SK-N-SH (cell line): ENCODE results near the gene SPATA13. TPM values are rescaled to one million over a fixed set of nuclear protein-coding genes. Genes with fewer than 3 reads are reported as not detected.

Experiments used
- CTCF ChIA-PET: fragments of 300-600, 350-600 bp; formaldehyde crosslinking; extraction: SDS; loops from one replicate; lab custom pipeline; 2021; lab: Yijun Ruan, JAX
- POLR2A ChIA-PET: fragments of 350-600 bp; sonication (Branson Sonifier 250); formaldehyde crosslinking; extraction: SDS; loops from one replicate; lab custom pipeline; 2020; ENCODE audit warnings: antibody characterized with exemption, inconsistent platforms; lab: Yijun Ruan, JAX
- DNase-seq: peaks from one replicate; pipeline ENCODE4 v3.0.0; 2012
- H2AFZ ChIP-seq: fragments of 200-600 bp; sonication (generic); 2 replicates; pipeline ENCODE4 v1.8.1; 2016; ENCODE audit warnings: antibody characterized with exemption, mild to moderate bottlenecking, low read depth
- H3F3A ChIP-seq: fragments of 200-600 bp; sonication (generic); replicated peaks from 2 replicates; pipeline ENCODE3; 2016; ENCODE audit warnings: antibody characterized with exemption, mild to moderate bottlenecking; ENCODE audit not compliant: insufficient read depth
- H3K27ac ChIP-seq, 2 experiments: fragments of 200-500 bp in 1 of 2; fragments of 200-600 bp in 1 of 2; sonication (Bioruptor generic) in 1 of 2; sonication (generic), shearing (Covaris generic) in 1 of 2; 2 replicates each; pipeline versions ENCODE4 v1.5.1 to v1.6.1; 2014 to 2016; ENCODE audit warnings: low read depth in 2 of 2, inconsistent platforms in 1 of 2, low read length in 1 of 2, mild to moderate bottlenecking in 1 of 2, mixed read lengths in 1 of 2
- H3K27me3 ChIP-seq: fragments of 200-600 bp; sonication (generic), shearing (Covaris generic); 2 replicates; pipeline ENCODE4 v1.6.1; 2016; ENCODE audit warnings: mixed run types; ENCODE audit not compliant: insufficient read depth
- H3K36me3 ChIP-seq, 2 experiments: fragments of 200-500 bp in 1 of 2; fragments of 200-600 bp in 1 of 2; sonication (Bioruptor generic) in 1 of 2; sonication (generic) in 1 of 2; replicated peaks in 1 of 2; 2 replicates each; pipeline versions ENCODE3 to v1.5.1; 2014 to 2016; ENCODE audit warnings: low read length in 1 of 2, mild to moderate bottlenecking in 1 of 2; ENCODE audit not compliant: insufficient read depth in 2 of 2, control insufficient read depth in 1 of 2
- H3K4me1 ChIP-seq, 2 experiments: fragments of 200-500 bp in 1 of 2; fragments of 200-600 bp in 1 of 2; sonication (Bioruptor generic) in 1 of 2; sonication (generic), shearing (Covaris generic) in 1 of 2; 2 replicates each; pipeline versions ENCODE4 v1.5.1 to v1.6.1; 2014 to 2016; ENCODE audit warnings: low read depth in 1 of 2, low read length in 1 of 2, mixed run types in 1 of 2; ENCODE audit not compliant: insufficient read depth in 2 of 2, control insufficient read depth in 1 of 2
- H3K4me2 ChIP-seq: fragments of 200-600 bp; sonication (generic), shearing (Covaris generic); 2 replicates; pipeline ENCODE4 v1.6.1; 2017; ENCODE audit warnings: mixed run types
- H3K4me3 ChIP-seq, 2 experiments: fragments of 200-500 bp in 1 of 2; fragments of 200-600 bp in 1 of 2; sonication (Bioruptor generic) in 1 of 2; sonication (generic), shearing (Covaris generic) in 1 of 2; 2 replicates each; pipeline versions ENCODE4 v1.5.1 to v1.8.1; 2014 to 2016; ENCODE audit warnings: low read depth in 2 of 2, inconsistent platforms in 1 of 2, low read length in 1 of 2, mild to moderate bottlenecking in 1 of 2, mixed read lengths in 1 of 2, moderate library complexity in 1 of 2
- H3K79me2 ChIP-seq: fragments of 200-600 bp; sonication (generic); 2 replicates; pipeline ENCODE4 v1.8.1; 2017; ENCODE audit warnings: mild to moderate bottlenecking; ENCODE audit not compliant: insufficient read depth
- H3K9ac ChIP-seq: fragments of 200-600 bp; sonication (generic); 2 replicates; pipeline ENCODE4 v1.6.1; 2017; ENCODE audit warnings: mixed run types
- H3K9me2 ChIP-seq: fragments of 200-600 bp; sonication (generic); 2 replicates; pipeline ENCODE4 v1.6.1; 2017; ENCODE audit warnings: mixed run types
- H3K9me3 ChIP-seq: fragments of 200-600 bp; sonication (generic); 2 replicates; pipeline ENCODE4 v1.6.1; 2017; ENCODE audit warnings: mixed run types, mild to moderate bottlenecking, moderate library complexity
- H4K20me1 ChIP-seq: fragments of 200-600 bp; sonication (generic); 2 replicates; pipeline ENCODE4 v1.6.1; 2017; ENCODE audit warnings: mild to moderate bottlenecking, mixed run types; ENCODE audit not compliant: insufficient read depth
- EP300 ChIP-seq, 2 experiments: IDR thresholded peaks; 2 replicates each; pipeline versions ENCODE4 v1.4.0 to v1.6.1; 2012; ENCODE audit warnings: borderline replicate concordance in 1 of 2, low read depth in 1 of 2, low read length in 1 of 2
- FOXM1 ChIP-seq: IDR thresholded peaks from 2 replicates; pipeline ENCODE4 v1.4.0; 2012; ENCODE audit warnings: low read depth, mild to moderate bottlenecking
- GATA2 ChIP-seq: sonication (generic); formaldehyde crosslinking; IDR thresholded peaks from 2 replicates; pipeline ENCODE4 v1.5.0; 2020; ENCODE audit warnings: mild to moderate bottlenecking, missing genetic modification reagents
- NFIC ChIP-seq: IDR thresholded peaks from 2 replicates; pipeline ENCODE4 v1.4.0; 2012; ENCODE audit warnings: borderline replicate concordance
- NRF1 ChIP-seq: IDR thresholded peaks from 2 replicates; pipeline ENCODE4 v1.6.1; 2012; ENCODE audit warnings: low read depth, mild to moderate bottlenecking, low read length
- RAD21 ChIP-seq: IDR thresholded peaks from 2 replicates; pipeline ENCODE4 v1.6.1; 2012; ENCODE audit warnings: mild to moderate bottlenecking, low read length
- RCOR1 ChIP-seq: fragments of 150-350 bp; IDR thresholded peaks from 2 replicates; pipeline ENCODE4 v1.6.1; 2017; ENCODE audit warnings: antibody characterized with exemption, low read length
- RXRA ChIP-seq: IDR thresholded peaks from 2 replicates; pipeline ENCODE4 v1.4.0; 2012; ENCODE audit warnings: low read depth, mild to moderate bottlenecking, borderline replicate concordance
- TCF12 ChIP-seq: IDR thresholded peaks from 2 replicates; pipeline ENCODE4 v1.4.0; 2012
- WGBS: methylation state at CpG from one replicate; pipeline ENCODE4 v1.1.6; 2017; ENCODE audit warnings: low lambda C conversion rate; 5-methylcytosine and 5-hydroxymethylcytosine counted together
- polyA plus RNA-seq, 3 experiments: library from polyadenylated mRNA; depleted of rRNA; stranded (reverse); fragments of >200 nt; gene quantifications; 2 replicates each; pipeline ENCODE4 v1.2.3, GENCODE V29; 2012
- TF ChIP-seq, protein P1 (sequence below): IDR thresholded peaks from 2 replicates; pipeline ENCODE4; 2012
- TF ChIP-seq, protein P2 (sequence below): IDR thresholded peaks from 2 replicates; pipeline ENCODE4 v1.6.1; 2012; ENCODE audit warnings: mild to moderate bottlenecking, low read depth, low read length, moderate library complexity
- TF ChIP-seq, protein P3 (sequence below): IDR thresholded peaks from 2 replicates; pipeline ENCODE4 v1.4.0; 2012; ENCODE audit warnings: low read depth, borderline replicate concordance
- TF ChIP-seq, protein P4 (sequence below): fragments of 150-350 bp; IDR thresholded peaks from 2 replicates; pipeline ENCODE4 v1.6.1; 2016; ENCODE audit warnings: mild to moderate bottlenecking, low read depth, low read length

The SPATA13 gene
- polyA plus RNA-seq, 1 of the 3 experiments (the other 2 are of a cell fraction): 4.3 TPM

DNA sequence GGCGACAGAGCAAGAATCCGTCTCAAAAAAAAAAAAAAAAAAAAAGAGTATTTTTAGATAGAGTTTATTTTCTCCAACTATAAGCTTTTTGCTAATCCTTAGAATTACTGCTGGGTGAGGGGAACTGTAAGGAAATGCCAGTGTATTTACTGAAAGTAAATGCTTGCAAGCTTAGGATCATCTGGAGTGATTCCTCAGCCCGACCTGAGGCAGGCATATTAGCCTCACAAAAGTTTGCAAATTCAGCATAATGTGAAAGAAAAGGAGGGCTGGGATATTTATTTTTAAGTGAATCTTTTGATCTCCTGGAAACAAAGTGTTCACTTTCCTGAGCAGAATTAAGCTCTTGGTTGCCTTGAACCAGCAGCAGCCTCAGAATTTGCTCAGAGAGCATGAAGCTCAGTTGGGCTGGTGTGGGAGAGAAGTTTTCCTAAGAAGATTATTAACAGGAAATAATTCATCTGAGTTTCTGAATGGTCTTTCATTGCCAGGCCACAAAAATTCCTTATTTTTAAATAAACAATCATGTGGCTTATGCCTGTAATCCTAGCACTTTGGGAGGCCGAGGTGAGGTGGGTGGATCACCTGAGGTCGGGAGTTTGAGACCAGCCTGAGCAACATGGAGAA, 24.7 kb upstream of the SPATA13 start:
- no peak overlapping the region for H2AFZ ChIP-seq
- POLR2A ChIA-PET: no interaction called here

More for the DNA sequence above, 24.7 kb upstream of the SPATA13 start:
- Histone ChIP-seq H3K4me3 (no peak overlapping the region), H3K36me3 (no peaks in the 10 kb centered on the region), H3K27me3 (no peaks in the 10 kb centered on the region), H3K4me2 (no peak overlapping the region), H3K9ac (no peak overlapping the region), H3K9me3 (no peaks in the 10 kb centered on the region), H3K4me1 (no peaks in the 10 kb centered on the region), H4K20me1 (no peaks in the 10 kb centered on the region), H3K27ac (peak overlapping the region in 1 of 2 experiments; percentile 55; a peak in 2 of 4 replicates), H3K9me2 (no peaks in the 10 kb centered on the region), H3K79me2 (no peaks in the 10 kb centered on the region), H3F3A (no peaks in the 10 kb centered on the region)
- TF ChIP-seq NRF1 (no peak), TCF12 (no peak), NFIC (no peak), FOXM1 (no peak), RXRA (no peak), EP300 (IDR thresholded peaks at IDR 0.05; ENCODE audit: borderline replicate concordance in 1 of 2, low read depth in 1 of 2, low read length in 1 of 2) (no peak), GATA2 (CRISPR knock-in tag) (no peak), RAD21 (no peak), RCOR1 (no peak)
- TF ChIP-seq, protein P1, sequence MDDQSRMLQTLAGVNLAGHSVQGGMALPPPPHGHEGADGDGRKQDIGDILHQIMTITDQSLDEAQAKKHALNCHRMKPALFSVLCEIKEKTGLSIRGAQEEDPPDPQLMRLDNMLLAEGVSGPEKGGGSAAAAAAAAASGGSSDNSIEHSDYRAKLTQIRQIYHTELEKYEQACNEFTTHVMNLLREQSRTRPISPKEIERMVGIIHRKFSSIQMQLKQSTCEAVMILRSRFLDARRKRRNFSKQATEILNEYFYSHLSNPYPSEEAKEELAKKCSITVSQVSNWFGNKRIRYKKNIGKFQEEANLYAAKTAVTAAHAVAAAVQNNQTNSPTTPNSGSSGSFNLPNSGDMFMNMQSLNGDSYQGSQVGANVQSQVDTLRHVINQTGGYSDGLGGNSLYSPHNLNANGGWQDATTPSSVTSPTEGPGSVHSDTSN: no peak
- TF ChIP-seq, protein P2, sequence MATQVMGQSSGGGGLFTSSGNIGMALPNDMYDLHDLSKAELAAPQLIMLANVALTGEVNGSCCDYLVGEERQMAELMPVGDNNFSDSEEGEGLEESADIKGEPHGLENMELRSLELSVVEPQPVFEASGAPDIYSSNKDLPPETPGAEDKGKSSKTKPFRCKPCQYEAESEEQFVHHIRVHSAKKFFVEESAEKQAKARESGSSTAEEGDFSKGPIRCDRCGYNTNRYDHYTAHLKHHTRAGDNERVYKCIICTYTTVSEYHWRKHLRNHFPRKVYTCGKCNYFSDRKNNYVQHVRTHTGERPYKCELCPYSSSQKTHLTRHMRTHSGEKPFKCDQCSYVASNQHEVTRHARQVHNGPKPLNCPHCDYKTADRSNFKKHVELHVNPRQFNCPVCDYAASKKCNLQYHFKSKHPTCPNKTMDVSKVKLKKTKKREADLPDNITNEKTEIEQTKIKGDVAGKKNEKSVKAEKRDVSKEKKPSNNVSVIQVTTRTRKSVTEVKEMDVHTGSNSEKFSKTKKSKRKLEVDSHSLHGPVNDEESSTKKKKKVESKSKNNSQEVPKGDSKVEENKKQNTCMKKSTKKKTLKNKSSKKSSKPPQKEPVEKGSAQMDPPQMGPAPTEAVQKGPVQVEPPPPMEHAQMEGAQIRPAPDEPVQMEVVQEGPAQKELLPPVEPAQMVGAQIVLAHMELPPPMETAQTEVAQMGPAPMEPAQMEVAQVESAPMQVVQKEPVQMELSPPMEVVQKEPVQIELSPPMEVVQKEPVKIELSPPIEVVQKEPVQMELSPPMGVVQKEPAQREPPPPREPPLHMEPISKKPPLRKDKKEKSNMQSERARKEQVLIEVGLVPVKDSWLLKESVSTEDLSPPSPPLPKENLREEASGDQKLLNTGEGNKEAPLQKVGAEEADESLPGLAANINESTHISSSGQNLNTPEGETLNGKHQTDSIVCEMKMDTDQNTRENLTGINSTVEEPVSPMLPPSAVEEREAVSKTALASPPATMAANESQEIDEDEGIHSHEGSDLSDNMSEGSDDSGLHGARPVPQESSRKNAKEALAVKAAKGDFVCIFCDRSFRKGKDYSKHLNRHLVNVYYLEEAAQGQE: no peak
- TF ChIP-seq, protein P3, sequence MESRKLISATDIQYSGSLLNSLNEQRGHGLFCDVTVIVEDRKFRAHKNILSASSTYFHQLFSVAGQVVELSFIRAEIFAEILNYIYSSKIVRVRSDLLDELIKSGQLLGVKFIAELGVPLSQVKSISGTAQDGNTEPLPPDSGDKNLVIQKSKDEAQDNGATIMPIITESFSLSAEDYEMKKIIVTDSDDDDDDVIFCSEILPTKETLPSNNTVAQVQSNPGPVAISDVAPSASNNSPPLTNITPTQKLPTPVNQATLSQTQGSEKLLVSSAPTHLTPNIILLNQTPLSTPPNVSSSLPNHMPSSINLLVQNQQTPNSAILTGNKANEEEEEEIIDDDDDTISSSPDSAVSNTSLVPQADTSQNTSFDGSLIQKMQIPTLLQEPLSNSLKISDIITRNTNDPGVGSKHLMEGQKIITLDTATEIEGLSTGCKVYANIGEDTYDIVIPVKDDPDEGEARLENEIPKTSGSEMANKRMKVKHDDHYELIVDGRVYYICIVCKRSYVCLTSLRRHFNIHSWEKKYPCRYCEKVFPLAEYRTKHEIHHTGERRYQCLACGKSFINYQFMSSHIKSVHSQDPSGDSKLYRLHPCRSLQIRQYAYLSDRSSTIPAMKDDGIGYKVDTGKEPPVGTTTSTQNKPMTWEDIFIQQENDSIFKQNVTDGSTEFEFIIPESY: no peak
- TF ChIP-seq, protein P4, sequence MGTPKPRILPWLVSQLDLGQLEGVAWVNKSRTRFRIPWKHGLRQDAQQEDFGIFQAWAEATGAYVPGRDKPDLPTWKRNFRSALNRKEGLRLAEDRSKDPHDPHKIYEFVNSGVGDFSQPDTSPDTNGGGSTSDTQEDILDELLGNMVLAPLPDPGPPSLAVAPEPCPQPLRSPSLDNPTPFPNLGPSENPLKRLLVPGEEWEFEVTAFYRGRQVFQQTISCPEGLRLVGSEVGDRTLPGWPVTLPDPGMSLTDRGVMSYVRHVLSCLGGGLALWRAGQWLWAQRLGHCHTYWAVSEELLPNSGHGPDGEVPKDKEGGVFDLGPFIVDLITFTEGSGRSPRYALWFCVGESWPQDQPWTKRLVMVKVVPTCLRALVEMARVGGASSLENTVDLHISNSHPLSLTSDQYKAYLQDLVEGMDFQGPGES: no peak
- no peak for DNase-seq
- 87% methylated on average over 5 of the region's 5 CpGs for WGBS
- CTCF ChIA-PET: interaction anchor here (0.9 kb wide), 1 partner anchor 180 kb away, joined by 3 read pairs; no protein-coding TSS in a partner anchor
